Karpas-422 (cell line): Measurements from ENCODE around the gene IKZF1. TPM values are rescaled to one million over a fixed set of nuclear protein-coding genes. Genes with fewer than 3 reads are reported as not detected.

Experiments used
- DNase-seq: peaks from one replicate; pipeline ENCODE4 v3.0.0-alpha.2; 2015
- H2AFZ ChIP-seq: fragments of 200-600 bp; sonication (generic); 2 replicates; pipeline ENCODE4 v1.6.1; 2014; ENCODE audit warnings: antibody characterized with exemption, low read length, mixed read lengths
- H3K27ac ChIP-seq: fragments of 200-600 bp; sonication (generic); 2 replicates; pipeline ENCODE4 v1.5.1; 2014; ENCODE audit warnings: mild to moderate bottlenecking, low read length, moderate library complexity
- H3K27me3 ChIP-seq: fragments of 200-600 bp; sonication (generic); 2 replicates; pipeline ENCODE4 v1.6.1; 2014; ENCODE audit warnings: low read length, mixed read lengths
- H3K36me3 ChIP-seq: fragments of 200-600 bp; sonication (generic); 2 replicates; pipeline ENCODE4 v1.6.1; 2014; ENCODE audit warnings: low read length, mixed read lengths; ENCODE audit not compliant: insufficient read depth
- H3K4me1 ChIP-seq: fragments of 200-600 bp; sonication (generic); 2 replicates; pipeline ENCODE4 v1.6.1; 2014; ENCODE audit warnings: mild to moderate bottlenecking, low read length, mixed read lengths
- H3K4me2 ChIP-seq: fragments of 200-600 bp; sonication (generic); 2 replicates; pipeline ENCODE4 v1.6.1; 2014; ENCODE audit warnings: low read length, low read depth, mild to moderate bottlenecking; ENCODE audit not compliant: poor library complexity, severe bottlenecking
- H3K4me3 ChIP-seq: fragments of 200-600 bp; sonication (generic); 2 replicates; pipeline ENCODE4 v1.5.1; 2014; ENCODE audit warnings: mild to moderate bottlenecking, antibody characterized with exemption, low read length, mixed read lengths
- H3K79me2 ChIP-seq: fragments of 200-600 bp; sonication (generic); 2 replicates; pipeline ENCODE4 v1.6.1; 2014; ENCODE audit warnings: mild to moderate bottlenecking, low read length, mixed read lengths
- H3K9ac ChIP-seq: fragments of 200-600 bp; sonication (generic); 2 replicates; pipeline ENCODE4 v1.6.0; 2014; ENCODE audit warnings: low read length
- H3K9me2 ChIP-seq: fragments of 200-600 bp; sonication (generic), shearing (Covaris generic); replicated peaks from 2 replicates; pipeline ENCODE4 v1.6.0; 2014; ENCODE audit warnings: mild to moderate bottlenecking, low read length, moderate library complexity; ENCODE audit not compliant: insufficient read depth
- H3K9me3 ChIP-seq: fragments of 300-700, 200-600 bp; sonication (generic); 2 replicates; pipeline ENCODE4 v1.6.1; 2014; ENCODE audit warnings: low read length, mixed read lengths
- H4K20me1 ChIP-seq: fragments of 200-600 bp; sonication (generic); 2 replicates; pipeline ENCODE4 v1.6.1; 2014; ENCODE audit warnings: mild to moderate bottlenecking, antibody characterized with exemption, low read length, low read depth; ENCODE audit not compliant: insufficient read depth
- total RNA-seq: library from RNA; depleted of rRNA; stranded (reverse); fragments of >200 nt; shearing (Covaris generic); gene quantifications from 2 replicates; pipeline ENCODE4 v1.2.3, GENCODE V29; 2014; ENCODE audit warnings: low replicate concordance

Gene IKZF1
- total RNA-seq, 1 experiment from 2014 or later, result 117 TPM

- H3K27ac ChIP-seq, result no peak overlapping the region
- no peaks in the 10 kb centered on the region for H3K9me3 ChIP-seq
- H3K4me1 ChIP-seq, result no peaks in the 10 kb centered on the region
- no peak overlapping the region for H3K4me2 ChIP-seq
- no peak overlapping the region for H3K4me3 ChIP-seq
- H4K20me1 ChIP-seq, result peaks cover 4% of the 10 kb centered on the region; the same call in 1 of the 2 replicates
- H3K79me2 ChIP-seq, result peaks cover 66% of the 10 kb centered on the region
- H2AFZ ChIP-seq, result no peak overlapping the region
- peaks cover 73% of the 10 kb centered on the region; the same call in 1 of the 2 replicates for H3K36me3 ChIP-seq
- H3K9me2 ChIP-seq, result no peaks in the 10 kb centered on the region
- no peaks in the 10 kb centered on the region for H3K27me3 ChIP-seq
- H3K9ac ChIP-seq, result no peak overlapping the region
- DNase-seq, result no peak
Measured at GRCh38 chr7:50379539-50379938, 75.0 kb downstream of the IKZF1 start.

GRCh38 chr7:50382455-50382854 is 77.9 kb downstream of the IKZF1 start:
- Histone ChIP-seq H2AFZ (no peak overlapping the region), H3K4me1 (no peaks in the 10 kb centered on the region), H3K9me3 (no peaks in the 10 kb centered on the region), H3K27me3 (no peaks in the 10 kb centered on the region), H3K4me3 (no peak overlapping the region), H3K27ac (no peak overlapping the region), H3K9me2 (no peaks in the 10 kb centered on the region), H3K4me2 (no peak overlapping the region), H4K20me1 (peaks cover 9% of the 10 kb centered on the region; the same call in 1 of the 2 replicates), H3K79me2 (peaks cover 72% of the 10 kb centered on the region), H3K36me3 (peaks cover 72% of the 10 kb centered on the region), H3K9ac (no peak overlapping the region)
- DNase-seq, result no peak

- Histone ChIP-seq H2AFZ (no peak overlapping the region), H3K27me3 (no peaks in the 10 kb centered on the region), H4K20me1 (0 out of 2 replicates have a peak, but pooled peaks cover 6% of the 10 kb centered on the region), H3K4me3 (no peak overlapping the region), H3K27ac (no peak overlapping the region), H3K79me2 (peaks cover 58% of the 10 kb centered on the region), H3K9ac (no peak overlapping the region), H3K9me2 (no peaks in the 10 kb centered on the region), H3K4me1 (no peaks in the 10 kb centered on the region), H3K36me3 (peaks cover 81% of the 10 kb centered on the region), H3K9me3 (no peaks in the 10 kb centered on the region), H3K4me2 (no peak overlapping the region)
- DNase-seq, result no peak
Measured at GRCh38 chr7:50387351-50387750, 82.8 kb downstream of the IKZF1 start.

DNA sequence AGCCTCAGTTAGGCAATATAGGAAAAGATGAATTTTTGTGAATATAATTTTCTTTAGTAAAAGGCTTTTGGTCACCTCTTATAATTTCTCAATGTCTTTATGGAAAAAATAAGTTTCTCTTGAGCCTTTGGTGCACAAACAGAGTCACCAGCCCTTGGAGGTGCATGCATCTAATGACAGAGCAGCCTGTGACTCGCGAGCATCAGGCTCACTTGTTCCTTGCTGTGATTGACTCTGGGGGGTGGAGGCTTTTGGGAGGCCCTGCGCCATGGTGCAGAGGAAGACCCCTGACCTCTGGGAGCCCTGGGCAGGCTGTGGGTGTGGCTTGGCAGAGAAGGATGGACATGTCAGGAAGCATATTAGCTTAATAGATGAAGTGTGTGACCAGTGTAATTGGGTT is 85.4 kb downstream of the IKZF1 start:
- Histone ChIP-seq H4K20me1 (0 out of 2 replicates have a peak, but pooled peaks cover 2% of the 10 kb centered on the region), H3K9me3 (no peaks in the 10 kb centered on the region), H3K27ac (no peak overlapping the region), H3K9ac (no peak overlapping the region), H3K9me2 (no peaks in the 10 kb centered on the region), H3K27me3 (no peaks in the 10 kb centered on the region), H3K4me2 (no peak overlapping the region), H3K36me3 (peaks cover 75% of the 10 kb centered on the region; the same call in 1 of the 2 replicates), H3K4me1 (peaks cover 18% of the 10 kb centered on the region), H2AFZ (no peak overlapping the region), H3K79me2 (peaks cover 45% of the 10 kb centered on the region), H3K4me3 (no peak overlapping the region)
- DNase-seq, result no peak

DNA sequence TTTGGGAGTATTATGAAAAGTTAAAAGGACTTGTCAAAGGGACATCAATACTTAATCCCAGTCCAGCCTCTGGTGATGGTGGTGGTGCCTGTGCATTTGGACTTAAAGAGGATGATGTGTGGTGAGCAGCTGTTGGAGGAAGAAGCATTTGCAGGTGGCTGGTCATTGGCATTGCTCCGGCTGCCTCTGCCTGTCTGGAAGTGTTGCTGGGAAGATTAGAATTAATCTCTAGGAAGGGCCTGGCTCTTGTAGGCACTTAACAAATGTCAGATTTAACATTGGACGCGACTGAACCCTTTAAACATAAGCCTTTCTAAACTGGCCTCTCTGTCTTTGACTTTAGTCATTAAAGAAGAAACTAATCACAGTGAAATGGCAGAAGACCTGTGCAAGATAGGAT is 86.9 kb downstream of the IKZF1 start:
- Histone ChIP-seq H3K27ac (no peak overlapping the region), H3K9me2 (no peaks in the 10 kb centered on the region), H3K27me3 (no peaks in the 10 kb centered on the region), H4K20me1 (no peaks in the 10 kb centered on the region), H2AFZ (no peak overlapping the region), H3K4me1 (peaks cover 30% of the 10 kb centered on the region), H3K9ac (no peak overlapping the region), H3K9me3 (no peaks in the 10 kb centered on the region), H3K79me2 (peaks cover 40% of the 10 kb centered on the region), H3K36me3 (peaks cover 70% of the 10 kb centered on the region; the same call in 1 of the 2 replicates), H3K4me3 (no peak overlapping the region), H3K4me2 (no peak overlapping the region)
- DNase-seq, result no peak

DNA sequence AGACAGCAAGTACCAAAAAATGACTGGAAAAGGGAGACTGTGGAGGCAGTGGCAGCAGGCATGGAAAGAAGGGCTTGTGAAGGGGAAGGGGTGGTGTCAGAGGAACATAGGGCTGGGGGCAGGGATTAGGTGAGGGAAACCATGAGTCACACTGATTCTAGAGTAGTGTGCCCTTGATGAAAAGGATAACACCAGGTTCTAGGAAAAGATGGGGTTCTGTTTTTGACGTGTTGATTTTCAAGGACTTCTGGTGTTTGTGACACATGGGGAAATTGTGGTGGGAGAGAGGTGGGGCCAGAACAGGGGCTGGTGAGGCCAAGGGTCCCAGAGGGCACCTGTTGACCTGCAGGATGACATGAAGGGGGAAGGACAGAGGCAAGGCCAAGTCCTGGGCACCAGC is 88.6 kb downstream of the IKZF1 start:
- H3K4me3 ChIP-seq, result no peak overlapping the region
- peaks cover 65% of the 10 kb centered on the region; the same call in 1 of the 2 replicates for H3K36me3 ChIP-seq
- H3K27me3 ChIP-seq, result no peaks in the 10 kb centered on the region
- H3K9me2 ChIP-seq, result no peaks in the 10 kb centered on the region
- H2AFZ ChIP-seq, result no peak overlapping the region
- no peak for DNase-seq
- 0 out of 2 replicates have a peak, but pooled peaks cover 3% of the 10 kb centered on the region for H4K20me1 ChIP-seq
- peaks cover 30% of the 10 kb centered on the region for H3K4me1 ChIP-seq
- H3K4me2 ChIP-seq, result no peak overlapping the region
- H3K27ac ChIP-seq, result no peak overlapping the region
- no peaks in the 10 kb centered on the region for H3K9me3 ChIP-seq
- H3K9ac ChIP-seq, result no peak overlapping the region
- H3K79me2 ChIP-seq, result peaks cover 36% of the 10 kb centered on the region

- H3K4me1 ChIP-seq, result peaks cover 30% of the 10 kb centered on the region
- H3K9ac ChIP-seq, result no peak overlapping the region
- no peak overlapping the region for H3K4me2 ChIP-seq
- H3K27me3 ChIP-seq, result no peaks in the 10 kb centered on the region
- H3K4me3 ChIP-seq, result no peak overlapping the region
- no peak overlapping the region for H3K27ac ChIP-seq
- 0 out of 2 replicates have a peak, but pooled peaks cover 8% of the 10 kb centered on the region for H4K20me1 ChIP-seq
- no peak for DNase-seq
- no peaks in the 10 kb centered on the region for H3K9me3 ChIP-seq
- H3K79me2 ChIP-seq, result peaks cover 31% of the 10 kb centered on the region; the same call in 1 of the 2 replicates
- H3K9me2 ChIP-seq, result no peaks in the 10 kb centered on the region
- H3K36me3 ChIP-seq, result peaks cover 63% of the 10 kb centered on the region; the same call in 1 of the 2 replicates
- H2AFZ ChIP-seq, result no peak overlapping the region
Measured at GRCh38 chr7:50393547-50394252, 89.2 kb downstream of the IKZF1 start.

GRCh38 chr7:50394315-50394714 is 89.8 kb downstream of the IKZF1 start:
- Histone ChIP-seq H4K20me1 (0 out of 2 replicates have a peak, but pooled peaks cover 9% of the 10 kb centered on the region), H3K9me3 (no peaks in the 10 kb centered on the region), H2AFZ (no peak overlapping the region), H3K4me3 (no peak overlapping the region), H3K79me2 (peaks cover 26% of the 10 kb centered on the region; the same call in 1 of the 2 replicates), H3K9ac (no peak overlapping the region), H3K27me3 (no peaks in the 10 kb centered on the region), H3K9me2 (no peaks in the 10 kb centered on the region), H3K36me3 (peaks cover 61% of the 10 kb centered on the region; the same call in 1 of the 2 replicates), H3K4me2 (no peak overlapping the region), H3K4me1 (peaks cover 30% of the 10 kb centered on the region), H3K27ac (no peak overlapping the region)
- DNase-seq, result no peak
